Measurements from ENCODE around the gene DNAJB14.
"Not testable (repeated sequence)": the region's sequence is repeated elsewhere in the genome, so short reads cannot be mapped to it uniquely, and the experiment has no call there.

DNAJB14 gene

DNA sequence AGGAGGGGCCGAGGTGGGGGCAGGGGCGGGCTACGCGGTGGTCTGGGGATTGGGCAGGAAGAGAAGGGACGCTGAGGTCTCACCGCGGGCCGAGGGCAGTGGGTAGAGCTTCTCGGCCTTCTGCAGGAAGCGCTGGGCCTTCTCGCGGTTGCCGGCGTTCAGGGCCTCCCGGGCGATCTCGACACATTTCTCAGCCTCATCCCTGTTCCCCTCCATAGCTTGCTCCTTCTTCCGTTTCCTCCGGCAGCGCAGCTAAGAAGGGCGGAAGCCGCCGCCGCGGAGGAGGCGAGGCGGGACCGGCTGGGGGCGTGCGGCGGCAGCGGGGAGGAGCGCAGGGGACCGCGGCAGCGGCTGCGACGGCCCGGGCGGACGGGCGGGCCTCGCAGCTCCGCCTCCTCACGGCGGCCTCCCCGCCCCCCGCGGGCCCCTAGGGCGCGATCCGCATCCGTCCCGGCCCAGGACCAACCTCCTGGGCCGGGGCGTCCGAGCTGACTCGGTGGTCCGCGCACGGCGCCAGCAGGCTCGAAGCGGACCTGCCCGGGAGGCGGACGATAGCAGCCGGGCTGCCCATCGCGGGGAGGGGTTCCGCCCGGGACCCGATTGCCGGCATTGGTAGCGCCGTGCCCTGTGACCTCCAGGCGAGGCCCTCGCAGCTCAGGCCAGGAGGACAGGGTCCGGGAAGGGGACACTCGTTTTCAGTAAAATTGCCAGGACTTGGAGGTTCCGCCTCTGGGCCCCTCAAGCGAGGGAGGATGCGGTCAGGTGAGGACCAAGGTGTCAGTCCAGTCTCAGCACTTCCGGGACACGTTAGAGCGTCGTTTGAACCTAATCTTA lies at the start of gene DNAJB14:
Gene DNAJB14 (minus strand): TSS at position 263 of the 834 bp plus-strand sequence. CDS start 47 bp downstream, at position 216.
- DNase-seq: peak; percentile 4

- no peak for DNase-seq
Measured at GRCh38 chr4:99991741-99992140, 45.3 kb upstream of the DNAJB14 start.

DNA sequence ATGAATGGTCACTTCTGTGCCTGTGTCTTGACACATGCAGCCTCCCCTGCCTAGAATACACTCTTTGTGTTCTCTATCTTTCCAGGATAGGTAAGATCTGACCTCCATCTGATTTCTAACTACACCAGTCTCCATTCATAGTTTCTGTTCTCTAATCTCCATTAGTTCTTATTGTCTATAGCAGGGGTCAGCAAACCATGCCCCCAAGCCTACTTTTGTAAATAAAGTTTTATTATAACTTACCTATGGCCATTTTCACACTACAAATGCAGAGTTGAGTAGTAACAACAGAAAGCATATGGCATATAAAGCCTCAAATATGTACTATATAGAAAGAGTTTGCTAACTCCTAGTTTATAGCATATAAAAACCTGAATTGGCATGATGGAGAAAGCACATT lies 41.3 kb upstream of the DNAJB14 start:
- no peak for DNase-seq

DNA sequence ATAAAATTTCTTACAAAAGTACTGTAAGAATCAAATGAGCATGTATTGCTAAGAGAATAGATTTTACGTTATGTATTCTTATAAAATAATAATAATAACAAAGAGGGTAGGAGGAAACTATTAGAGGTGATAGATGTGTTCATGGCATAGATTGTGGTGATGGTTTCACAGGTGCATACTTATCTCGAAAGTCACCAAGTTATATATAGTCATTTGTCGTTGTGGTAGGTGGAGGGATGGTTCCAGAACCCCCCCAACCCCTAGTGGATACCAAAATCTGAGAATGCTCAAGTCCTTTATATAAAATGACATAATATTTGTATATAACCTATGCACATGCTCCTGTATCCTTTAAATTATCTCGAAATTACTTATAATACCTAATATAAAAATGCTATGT lies 40.4 kb upstream of the DNAJB14 start:
- DNase-seq: no peak

- no peak for DNase-seq
Measured at GRCh38 chr4:99983289-99983943, 37.0 kb upstream of the DNAJB14 start.

DNA sequence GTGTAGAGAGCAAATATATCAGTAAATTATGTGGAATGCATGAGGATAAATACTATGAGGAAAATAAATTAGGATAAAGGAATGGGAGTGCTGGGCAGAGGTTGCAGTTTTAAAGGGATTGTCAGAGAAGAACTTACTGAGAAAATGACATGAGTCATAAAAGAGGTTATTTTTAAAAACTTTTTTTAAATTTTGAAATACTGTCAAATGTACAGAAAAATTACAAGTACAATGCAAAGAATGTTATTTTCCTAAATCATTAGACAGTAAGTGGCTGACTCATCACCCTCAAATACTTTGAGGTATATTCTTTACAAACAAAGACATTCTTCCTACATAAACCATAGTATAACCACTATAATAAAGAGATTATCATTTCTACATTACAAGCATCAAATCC lies 33.5 kb upstream of the DNAJB14 start:
- DNase-seq: no peak

- DNase-seq: no peak
Measured at GRCh38 chr4:99971453-99972111, 25.2 kb upstream of the DNAJB14 start.

DNA sequence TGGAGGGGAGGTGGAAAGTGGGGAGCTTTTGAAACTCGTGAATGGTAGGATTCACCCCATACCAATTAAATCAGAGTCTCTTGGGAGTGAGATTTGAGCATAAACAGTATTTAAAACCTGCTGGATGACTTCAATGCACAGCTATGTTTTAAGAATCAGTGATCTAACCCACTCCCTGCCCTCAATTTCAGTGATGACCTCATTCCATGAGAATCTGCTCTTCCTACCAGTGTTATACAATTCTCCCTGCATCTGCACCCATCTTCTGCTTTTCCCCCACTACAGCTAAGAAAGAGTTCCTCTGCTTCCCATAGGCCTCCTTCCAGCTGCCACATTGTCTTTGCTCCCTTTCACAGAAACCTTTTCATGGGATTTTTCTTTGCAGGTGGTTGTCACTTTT lies 21.9 kb upstream of the DNAJB14 start:
- DNase-seq: no peak

GRCh38 chr4:99966692-99967091 lies 20.3 kb upstream of the DNAJB14 start:
- no peak for DNase-seq

DNA sequence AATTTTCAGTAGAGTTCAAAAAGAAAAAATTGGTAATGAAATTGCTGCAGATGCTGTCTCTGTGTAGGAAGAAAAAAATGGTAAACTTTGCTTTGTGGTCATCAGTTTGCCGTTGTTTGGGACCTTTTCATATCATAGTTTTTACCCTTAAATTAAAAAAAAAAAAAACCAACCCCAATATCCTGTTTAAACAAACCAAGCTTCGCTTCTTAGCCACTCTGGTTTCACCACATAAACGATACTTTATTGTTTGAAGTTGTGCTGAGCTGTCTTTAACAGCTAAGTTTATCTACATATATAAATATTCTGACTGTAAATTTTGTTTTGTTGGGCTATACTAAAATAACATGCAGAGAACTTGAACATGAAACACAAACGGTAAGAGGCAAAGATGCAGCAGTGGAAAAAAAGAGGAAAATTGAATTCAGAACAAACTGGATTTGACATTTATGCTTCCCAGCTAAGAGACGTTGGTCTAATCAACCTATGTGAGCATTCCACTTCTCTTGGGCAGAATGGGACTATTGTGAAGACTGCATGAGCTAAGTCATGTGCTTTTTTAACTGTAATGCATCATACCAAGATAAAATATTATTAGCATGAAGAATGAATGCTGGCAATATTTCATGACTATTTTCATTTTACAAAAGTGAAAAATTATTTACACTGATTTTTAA lies 19.4 kb upstream of the DNAJB14 start:
- DNase-seq: no peak

DNA sequence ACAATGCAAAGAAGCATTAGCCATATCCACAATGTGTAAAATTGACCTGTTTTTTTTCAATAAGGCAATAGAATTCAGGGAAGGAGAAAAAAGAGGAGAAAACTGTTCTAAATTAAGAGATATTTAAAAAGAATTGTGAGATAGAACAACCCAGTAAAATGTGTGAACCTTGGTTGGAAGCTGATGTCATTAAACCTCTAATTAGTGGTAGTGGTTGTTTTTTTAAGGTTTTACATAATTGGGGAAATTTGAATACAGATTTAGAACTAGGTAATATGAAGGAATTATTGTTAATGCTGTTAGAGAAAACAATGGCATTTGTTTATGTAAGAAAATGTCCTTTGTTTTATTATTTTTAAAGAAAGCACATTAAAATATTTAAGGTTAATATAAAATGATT lies 18.8 kb upstream of the DNAJB14 start:
- no peak for DNase-seq

DNA sequence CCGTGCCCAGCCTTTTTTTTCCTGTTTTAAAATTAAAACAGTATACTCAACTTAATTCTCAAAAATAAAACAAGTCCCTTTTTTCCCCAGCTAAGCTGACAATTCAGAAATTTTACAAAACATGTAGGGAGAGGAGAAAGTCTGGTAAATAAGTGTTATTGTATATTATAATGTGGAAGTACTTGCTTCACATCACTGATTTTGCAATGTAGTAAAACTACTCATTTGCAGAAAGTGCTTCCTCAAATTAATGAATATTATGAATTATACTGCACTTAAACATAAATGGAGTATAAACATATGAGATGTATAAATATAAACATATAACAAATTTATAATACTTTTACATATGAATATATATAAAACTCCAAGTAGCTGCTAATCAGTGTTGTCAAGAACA lies 15.3 kb upstream of the DNAJB14 start:
- no peak for DNase-seq

DNA sequence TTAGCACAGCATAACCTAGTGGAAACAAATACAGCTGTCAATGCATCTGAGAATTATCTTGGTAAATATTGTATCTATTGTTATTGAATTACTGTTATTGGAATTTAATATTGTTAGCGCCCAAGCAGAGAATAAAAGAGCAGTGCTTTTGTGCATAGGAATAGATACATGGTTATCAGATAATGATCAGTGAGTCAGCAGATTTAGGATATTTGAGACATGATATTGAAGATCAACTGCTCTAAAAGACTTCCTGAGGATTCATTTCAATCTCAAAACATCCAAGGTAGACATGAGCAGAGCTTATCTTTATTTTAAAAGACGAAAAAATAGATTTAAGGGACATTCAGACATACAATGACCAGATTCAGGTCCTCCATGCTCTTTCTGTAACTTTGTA lies 14.2 kb upstream of the DNAJB14 start:
- DNase-seq: no peak

DNA sequence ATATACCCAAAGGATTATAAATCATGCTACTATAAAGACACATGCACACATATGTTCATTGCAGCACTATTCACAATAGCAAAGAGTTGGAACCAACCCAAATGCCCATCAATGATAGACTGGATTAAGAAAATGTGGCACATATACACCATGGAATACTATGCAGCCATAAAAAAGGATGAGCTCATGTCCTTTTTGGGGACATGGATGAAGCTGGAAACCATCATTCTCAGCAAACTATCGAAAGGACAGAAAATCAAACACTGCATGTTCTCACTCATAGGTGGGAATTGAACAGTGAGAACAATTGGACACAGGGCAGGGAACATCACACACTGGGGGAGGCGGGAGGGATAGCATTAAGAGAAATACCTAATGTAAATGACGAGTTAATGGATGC lies 11.8 kb upstream of the DNAJB14 start:
- DNase-seq: not testable (repeated sequence)

DNA sequence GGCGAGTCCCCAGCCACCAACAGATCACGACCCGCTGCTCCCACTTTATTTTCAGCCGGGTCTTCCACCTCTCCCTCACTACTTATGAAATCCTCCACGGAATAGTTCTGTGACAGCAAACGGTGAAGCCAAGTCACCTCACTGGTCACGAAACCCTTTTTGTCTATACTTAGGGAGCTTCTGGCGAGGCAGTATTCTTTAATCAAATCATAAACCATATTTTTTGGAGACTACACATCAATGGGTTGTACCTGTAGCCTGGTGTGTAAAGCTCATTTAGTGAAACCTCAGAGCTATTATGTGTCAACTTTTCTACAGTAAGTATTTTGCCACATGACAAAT lies 4.5 kb upstream of the DNAJB14 start:
- DNase-seq: no peak

GRCh38 chr4:99949999-99950912 lies 3.8 kb upstream of the DNAJB14 start, which contains the start of gene H2AZ1:
TSS of gene H2AZ1 (minus strand) at chr4:99950275. CDS start at chr4:99950170, 105 bp downstream.
- DNase-seq: peak; percentile 92

DNA sequence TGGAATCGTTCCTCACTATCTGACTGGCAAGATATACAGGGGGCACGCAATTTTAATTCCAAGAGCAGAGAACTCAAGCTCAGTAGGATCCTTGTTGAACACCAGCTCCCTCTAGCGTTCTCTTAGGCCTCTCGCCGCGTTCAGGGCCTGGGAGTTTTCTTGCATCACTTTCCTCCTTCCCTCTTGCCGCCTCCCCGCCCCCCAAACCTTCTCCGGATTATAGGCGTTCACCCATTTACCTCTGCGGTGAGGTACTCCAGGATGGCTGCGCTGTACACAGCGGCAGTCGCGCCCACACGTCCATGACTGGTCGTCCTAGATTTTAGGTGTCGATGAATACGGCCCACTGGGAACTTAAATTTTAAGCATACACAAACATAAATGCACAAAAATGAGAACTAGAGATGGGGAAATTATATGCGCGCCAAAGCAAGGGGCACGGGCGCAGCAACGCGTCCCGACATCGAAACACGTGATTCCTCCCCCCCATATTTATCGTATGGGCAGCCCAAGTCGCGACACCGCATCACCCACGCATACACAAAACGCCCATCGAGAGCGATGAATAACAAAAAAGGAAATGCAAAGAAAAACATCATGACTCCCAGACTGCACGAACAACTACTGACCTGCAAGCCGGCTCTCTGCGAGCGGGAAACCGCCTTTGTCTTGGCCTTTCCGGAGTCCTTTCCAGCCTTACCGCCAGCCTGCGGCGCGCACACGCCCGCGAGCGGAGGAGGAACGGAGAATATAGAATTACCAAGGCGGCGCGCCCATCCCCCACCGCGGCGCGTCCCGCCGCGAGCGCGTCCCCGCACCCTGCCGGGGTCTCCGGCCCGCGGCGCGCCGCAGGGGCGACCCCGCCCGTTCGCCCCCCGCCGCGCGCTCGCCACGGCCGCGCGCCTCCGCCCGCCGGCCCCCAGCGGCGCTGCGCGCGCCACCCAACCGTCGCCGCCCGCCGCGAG lies 2.9 kb upstream of the DNAJB14 start:
- DNase-seq: peak; percentile 81

GRCh38 chr4:99947608-99948007 lies 1.2 kb upstream of the DNAJB14 start:
- no peak for DNase-seq

- DNase-seq: no peak
Measured at GRCh38 chr4:99947190-99947578, 766 bp upstream of the DNAJB14 start.

- no peak for DNase-seq
Measured at GRCh38 chr4:99945718-99946355, 581 bp downstream of the DNAJB14 start.

Measured in DMS 273 treated with DMSO at 0.1 percent for 48 hours (cell line).